NCI-H1105 treated with DMSO at 0.1 percent for 48 hours (cell line): ENCODE results near the gene TAGAP.

ENCODE experiments used
- DNase-seq: peaks from one replicate; lab custom pipeline; 2025; lab: John Stamatoyannopoulos, UW

The TAGAP gene

DNA sequence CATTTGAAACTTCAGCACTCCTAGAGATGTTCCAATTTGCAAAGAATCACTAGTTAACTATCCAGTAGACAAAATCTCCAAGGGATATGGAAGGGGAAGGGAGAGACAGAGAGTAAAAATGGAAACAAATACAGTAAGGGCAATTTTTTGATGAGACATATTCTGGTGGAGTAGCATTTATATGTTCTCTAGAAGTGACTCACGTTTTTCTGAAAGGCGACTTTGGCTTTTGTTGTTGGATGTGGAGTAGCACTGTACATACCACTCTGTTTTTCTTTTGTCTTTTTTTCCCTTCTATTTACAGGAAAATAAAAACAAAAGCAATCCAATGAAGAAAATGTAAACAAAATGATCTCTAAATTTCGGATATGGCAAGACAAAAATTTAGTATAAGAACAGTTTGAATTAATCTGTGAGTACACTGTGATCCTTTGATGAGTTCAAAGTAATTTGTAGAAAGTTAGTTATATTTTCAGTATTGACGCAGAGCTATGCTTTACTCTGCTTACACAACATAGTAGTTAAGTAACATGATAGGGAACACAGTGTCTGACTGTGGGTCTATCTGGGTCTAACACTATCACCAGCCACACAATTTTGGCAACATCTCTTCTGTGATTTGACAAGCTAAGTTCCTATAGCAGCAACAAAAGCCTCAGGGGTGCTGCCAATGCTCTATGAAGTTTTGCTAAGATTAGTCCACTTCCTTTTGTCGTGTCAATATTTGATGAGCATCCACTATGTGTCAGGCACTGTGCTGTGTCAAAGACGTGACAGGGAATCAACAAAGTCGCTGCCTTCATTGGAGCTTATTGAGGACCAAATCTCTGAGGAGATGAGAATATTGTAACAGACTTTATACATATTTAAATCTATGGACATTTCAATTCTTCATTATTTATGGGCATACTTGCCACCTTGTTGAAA lies 27.3 kb upstream of the TAGAP start:
- no peak for DNase-seq

DNA sequence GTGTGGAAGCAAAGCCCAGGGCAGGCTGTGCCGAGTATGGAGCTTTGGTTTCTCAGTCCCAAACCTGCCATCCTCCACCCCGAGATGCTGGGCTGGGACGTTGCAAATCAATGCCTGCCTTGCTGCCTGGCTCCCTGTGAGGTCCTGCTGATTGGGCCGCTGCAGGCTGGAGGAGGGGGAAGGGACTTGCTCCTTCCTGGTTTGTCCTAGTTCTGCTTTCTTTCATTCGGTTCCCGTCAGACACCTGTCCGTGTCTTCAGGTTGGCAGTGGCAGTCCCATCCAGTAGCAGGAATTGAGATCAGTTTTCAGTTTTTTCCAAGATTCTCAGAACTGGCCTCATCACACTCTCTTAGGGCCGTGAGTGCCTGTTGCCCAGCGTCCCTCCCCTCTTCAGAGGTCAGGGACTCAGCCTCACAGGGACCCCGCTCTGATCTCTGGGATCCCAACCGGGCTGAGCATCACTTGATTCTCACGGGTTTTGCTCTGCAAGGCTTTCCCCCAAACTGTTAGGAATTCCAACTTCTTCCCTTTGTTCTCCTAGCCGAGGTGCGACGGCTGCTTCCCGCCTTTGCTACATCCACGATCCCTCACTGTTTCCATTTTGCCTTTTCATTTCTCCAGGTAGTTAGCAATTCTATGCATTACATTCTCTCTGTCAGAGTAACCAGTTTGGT lies 24.2 kb upstream of the TAGAP start:
- no peak for DNase-seq

DNA sequence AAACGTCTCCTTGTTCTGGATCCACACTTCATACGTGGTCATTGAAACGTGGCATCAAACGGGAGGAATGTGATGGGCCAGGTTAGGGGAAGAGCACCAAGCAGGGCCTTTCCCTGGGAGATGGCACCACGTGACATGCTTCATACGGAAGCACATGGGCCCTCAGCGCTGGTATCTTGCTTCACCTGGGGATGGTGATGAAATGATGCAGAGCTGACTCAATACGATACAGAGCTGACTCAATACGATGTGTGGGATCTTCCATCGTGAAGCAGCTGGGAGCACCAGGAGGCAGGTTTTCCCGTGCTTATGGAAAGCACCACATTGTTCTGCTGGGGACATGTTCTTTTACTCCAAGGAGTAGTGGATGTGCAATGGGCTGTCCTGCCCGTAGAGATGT lies 22.5 kb upstream of the TAGAP start:
- DNase-seq: no peak

DNA sequence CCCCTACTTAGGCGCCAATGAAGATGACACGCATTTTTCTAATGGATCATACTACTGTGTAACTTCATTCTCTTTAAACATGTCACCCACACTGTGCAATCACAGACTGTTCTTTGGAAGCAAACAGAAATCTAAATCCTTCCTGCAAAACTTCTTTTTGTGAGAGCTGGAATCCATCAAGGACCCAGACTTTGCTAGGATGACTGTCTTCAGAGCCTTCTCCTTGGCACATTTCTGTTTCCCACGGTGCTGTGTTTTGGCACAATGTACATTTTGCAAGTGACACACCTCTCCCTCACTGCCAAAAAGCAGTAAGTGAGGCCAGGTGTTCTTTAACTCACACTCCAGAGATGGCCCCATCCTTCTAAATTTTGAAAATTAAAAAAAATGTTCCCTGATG lies 21.7 kb upstream of the TAGAP start:
- no peak for DNase-seq

DNA sequence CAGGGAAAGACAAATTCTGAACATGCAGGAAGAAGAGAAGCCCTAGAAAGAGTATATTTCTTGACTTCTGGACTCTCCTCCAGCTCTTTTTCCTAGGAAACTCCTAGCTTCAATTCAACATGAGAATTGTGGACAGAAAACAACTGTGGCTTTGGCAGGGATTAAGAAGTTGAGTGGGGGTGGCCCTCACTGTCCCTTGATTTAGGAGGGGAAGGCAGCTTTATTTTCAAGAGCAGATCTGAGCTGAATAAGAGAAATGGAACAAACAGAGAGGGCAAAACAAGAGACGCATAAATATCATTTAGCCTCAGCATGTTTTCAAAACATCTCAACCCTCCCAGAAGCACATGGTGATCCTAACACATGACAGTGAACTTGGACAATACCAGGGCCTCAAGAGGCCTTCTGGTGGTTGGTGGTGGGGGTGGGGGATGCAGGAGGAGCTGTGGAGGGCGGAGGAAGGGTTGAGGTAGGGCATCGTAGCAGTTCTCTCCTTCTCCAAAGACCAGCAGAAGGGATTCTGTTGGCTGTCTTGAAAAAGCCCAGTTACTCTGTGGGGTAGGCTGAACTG lies 21.1 kb upstream of the TAGAP start:
- no peak for DNase-seq

DNA sequence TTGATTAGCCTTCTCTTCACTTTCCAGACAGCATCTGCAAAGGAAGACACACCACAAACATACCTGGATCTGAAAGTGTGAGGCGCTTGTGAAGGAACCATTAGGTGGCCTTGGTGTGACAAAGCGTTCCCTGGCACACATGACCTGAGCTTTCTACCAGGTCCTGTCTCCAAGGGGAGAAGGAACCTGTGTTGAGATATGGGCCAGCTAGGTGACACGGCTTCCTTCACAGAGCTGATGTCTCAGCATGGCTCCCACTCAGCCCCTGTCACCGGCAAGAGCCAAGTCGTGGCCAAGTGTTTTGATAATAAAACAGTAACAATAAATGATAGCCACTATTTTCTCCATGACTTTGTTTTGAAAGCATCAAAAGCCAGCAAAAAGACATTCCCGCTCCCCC lies 20.3 kb upstream of the TAGAP start:
- DNase-seq: no peak

DNA sequence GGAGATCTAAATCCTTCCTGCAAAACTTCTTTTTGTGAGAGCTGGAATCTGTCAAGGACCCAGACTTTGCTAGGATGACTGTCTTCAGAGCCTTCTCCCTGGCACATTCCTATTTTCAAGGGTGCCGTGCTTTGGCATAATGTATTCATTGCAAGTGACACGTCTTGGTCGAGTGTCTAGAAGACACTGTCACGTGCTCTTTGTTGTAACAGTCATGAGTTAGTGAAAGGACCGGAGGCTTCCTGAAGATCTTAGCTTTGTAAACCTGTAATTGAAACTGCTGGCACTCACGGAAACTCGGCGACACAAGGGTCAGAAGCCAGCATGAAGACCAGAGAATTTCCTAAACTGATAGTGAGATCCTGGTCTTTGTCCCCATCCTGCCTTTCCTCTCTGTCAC lies 19.7 kb upstream of the TAGAP start:
- no peak for DNase-seq

DNA sequence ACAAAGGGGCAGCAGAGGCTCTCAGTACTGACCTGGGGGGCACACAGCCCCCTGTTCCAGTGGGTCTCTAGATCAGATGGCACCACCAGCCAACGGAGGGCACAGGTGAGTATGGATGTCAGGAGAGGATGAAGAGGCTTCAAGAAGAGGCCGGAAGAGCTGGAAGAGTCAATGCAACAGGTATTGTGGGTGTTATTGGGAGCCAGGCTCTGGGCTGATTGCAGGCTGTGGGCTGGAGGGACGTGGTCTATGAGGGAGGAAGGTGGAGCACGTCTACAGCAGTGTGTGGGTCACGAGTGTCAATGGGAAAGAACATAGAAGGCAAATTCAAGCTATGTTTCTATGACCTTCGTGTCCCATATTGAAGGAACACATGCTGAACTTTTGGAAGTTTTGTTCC lies 18.8 kb upstream of the TAGAP start:
- DNase-seq: no peak

DNA sequence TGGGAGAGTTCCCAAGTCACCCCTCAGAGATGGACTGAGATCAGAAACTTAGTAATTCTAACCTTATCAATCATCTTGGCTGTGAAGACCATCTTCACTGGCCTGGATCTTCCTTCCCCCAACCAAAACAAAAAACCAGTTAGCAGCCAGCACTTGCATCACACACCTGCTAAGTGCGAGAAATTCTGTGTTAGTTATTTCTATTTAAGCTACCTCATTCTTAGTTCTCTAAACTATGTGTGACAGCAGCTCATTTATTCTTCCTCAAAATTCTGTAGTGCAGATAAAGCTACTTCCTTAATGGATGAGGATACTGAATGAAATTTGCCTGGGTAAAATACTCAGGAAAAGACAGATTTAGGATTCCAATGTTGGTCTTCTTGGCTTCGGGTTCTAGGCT lies 18.2 kb upstream of the TAGAP start:
- no peak for DNase-seq

DNA sequence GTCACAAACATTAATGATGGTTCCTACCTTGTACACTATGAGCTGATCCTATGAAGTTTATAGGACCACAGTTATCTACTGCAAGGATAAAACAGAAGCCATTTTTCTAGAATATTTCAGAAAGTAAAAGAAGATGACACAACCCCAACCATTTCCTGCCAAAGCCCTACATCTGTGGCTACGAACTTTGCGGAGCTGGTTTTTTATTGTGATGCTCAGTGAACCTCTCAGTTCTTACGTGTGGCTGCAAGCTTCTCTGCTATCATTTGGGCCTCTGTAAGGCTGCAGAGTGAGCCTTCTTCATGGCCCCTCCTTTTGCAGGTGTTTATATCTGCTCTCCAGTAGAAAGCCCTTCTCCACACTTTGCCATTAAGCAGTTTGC lies 17.8 kb upstream of the TAGAP start:
- DNase-seq: no peak

DNA sequence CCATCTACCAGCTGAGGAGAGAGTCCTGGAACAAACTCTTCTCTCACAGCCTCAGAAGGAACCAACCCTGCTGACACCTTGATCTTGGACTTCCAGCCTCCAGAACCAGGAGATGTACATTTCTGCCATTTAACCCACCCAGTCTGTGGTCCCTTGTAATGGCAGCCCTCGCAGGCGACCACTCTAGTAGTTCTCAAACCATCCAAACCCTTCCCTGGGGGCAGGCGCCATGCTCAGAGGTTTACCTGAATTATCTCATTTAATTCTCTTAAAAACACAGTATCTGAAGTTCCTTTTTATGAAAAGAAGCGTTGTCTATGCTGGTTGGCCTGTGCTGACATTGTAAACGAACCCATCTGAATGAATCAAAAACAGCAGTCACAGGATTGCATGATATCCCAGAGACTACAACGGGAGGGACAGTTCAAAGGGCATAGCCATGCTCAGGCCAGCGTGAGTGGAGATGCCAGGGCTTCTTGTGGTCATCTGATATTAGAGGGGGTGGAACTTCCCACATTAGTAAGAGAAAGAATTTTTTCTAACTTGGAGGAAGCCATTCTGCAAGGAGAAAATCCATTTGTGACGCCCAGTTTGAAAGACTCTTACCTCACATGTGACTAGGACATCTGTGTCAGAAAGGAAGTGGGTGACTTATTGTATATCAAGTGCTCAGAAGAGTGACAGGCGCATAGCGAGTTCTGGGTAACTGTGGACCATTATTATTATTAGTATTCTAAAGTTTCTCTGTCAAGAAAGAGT lies 17.2 kb upstream of the TAGAP start:
- no peak for DNase-seq

DNA sequence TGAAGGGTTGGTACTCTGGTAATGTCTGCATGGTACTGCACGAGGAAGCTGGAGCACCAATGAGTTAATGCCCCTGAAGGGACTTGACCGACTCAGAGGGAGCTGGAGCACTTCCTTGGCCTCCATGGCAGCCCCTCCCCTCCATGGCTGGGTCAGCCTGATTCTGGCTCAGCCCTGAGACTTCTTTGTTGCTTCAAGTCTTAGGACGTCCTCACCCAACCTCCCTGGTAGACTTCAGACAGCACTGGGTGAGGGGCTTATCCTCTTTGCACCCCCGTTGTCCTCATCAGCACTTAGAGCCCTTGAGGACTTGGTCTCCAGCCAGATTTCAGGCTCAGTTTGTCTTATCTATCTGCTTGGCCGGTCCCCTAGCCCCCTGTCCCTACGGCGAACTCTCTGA lies 16.4 kb upstream of the TAGAP start:
- no peak for DNase-seq

DNA sequence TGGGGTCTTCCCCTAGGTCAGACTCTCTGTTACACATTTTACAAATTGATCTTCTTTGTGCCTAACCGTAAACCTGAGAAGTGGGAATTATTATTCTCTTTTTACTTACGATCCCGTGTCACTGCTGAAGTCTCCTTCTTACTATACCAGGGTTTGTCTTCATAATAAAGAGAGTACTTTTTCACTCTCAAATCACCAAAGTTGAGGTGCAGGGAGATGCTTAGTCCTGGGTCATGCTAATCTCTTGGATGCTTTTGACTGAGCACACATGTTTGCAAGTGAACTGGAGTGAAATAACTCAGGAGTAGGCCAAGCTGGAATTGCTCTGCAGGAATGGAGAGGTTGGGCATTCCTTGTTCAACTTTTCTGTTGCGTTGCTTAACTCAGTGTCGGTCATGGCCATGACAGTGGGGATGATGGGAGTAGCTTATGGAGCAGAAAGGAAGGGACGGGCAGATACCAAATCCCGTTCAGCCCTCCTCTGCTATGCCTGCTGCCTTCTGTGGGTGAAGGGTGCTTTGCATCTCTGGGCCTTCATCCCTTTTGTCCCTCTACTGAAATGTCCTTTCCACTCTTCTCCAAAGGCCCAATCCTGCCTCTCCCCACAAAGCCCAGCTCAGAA lies 15.2 kb upstream of the TAGAP start:
- no peak for DNase-seq

DNA sequence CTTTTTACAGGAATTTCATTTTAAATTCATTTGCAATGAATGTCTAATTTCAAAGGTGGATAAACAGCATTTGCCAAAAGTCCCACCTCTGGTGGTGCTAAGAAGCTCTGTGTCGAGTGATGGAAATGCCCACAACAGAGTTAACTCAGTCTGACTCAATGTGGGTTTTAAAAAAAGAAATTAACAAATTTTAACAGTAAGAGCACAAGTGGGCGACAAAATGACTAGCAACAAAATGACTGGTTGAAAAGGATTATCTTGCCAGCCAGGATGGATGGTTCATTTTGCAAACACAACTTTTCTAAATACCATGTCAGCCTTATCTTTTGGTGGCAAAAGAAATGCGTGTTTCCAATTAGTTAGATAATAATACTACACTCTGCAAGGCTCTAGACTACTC lies 14.3 kb upstream of the TAGAP start:
- DNase-seq: no peak

DNA sequence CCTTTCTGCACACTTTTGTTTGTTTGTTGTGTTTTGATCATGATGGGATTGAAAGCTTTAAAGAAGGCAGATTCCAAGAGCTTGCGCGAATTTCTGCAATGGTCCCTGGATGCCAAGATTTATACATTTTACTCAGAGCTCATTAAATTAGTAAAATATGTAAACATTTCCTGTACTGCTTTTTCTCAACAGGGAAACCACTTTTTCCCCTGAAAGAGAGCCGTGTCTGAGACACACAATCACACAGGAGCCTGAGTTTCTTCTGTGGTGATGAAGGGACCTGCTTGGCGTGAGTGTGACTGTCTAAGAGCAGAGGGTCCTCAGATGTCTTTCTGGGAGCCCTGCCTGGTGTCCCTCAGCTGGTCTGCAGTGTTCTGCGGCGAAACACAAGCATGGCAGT lies 12.1 kb upstream of the TAGAP start:
- no peak for DNase-seq

DNA sequence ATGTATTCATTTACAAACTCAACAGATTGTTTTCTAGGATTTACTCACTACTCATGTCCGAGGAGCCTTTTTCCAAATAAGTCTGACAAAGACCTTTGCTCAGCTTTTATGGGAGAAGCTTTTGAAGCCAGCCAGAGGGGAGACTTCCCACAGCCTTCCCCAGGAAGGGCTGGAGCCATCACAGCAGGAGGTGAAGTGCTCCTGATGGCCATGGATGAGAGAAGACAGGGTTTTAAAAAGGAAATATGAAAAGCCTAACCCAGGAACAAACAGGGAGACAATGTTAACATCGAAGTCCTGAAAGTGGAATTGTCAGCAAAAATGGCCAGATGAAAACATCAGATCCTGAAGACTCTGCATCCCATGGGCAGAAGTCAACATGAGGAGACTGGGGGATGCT lies 11.6 kb upstream of the TAGAP start:
- DNase-seq: no peak

DNA sequence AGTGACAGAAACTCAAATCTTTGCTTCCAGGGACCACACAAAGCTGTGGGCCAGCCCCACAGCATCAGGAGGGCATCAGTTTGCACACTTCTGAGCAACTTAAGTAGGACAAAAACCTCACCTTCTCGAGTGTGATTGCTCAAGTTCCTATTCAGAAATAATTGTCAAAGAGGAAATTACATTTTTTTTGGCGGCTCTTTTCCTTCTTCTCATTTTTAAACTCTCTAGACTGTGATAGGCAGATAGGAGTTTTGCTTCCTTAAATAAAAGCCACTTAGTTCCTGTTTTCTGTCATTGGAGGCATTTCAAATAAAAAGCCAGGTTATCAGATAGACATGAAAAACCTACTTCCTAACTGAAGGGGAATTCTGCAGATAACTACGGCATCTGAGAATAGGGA lies 11.2 kb upstream of the TAGAP start:
- DNase-seq: no peak

DNA sequence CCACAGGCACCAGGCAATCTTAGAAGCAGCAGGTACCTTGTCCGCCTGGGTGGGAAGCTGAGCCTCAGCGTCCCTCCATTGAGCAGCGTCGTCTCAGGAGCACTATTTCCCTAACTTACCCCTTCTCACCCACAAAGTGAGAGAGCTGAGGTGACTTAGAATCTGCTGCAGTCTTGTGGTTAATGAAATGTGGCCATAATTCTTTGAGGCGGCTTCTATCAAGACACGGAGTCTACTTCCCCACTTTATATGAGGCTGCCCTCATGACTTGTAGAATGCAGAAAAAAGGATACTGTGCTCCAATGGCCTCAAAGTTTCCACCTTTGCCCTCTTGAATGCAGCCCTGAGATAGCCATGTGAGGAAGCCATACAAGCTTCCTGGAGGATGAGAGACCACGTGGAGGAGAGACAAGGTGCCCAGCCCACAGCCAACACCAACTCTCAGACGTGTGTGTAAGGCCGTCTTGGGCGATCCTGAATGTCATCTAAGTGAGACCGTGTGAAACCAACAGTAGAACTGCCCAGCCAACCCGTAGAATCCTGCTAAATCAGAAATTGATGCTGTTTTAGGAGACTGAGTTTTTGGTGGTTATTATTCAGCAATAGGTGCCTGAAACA lies 9.1 kb upstream of the TAGAP start:
- DNase-seq: no peak

DNA sequence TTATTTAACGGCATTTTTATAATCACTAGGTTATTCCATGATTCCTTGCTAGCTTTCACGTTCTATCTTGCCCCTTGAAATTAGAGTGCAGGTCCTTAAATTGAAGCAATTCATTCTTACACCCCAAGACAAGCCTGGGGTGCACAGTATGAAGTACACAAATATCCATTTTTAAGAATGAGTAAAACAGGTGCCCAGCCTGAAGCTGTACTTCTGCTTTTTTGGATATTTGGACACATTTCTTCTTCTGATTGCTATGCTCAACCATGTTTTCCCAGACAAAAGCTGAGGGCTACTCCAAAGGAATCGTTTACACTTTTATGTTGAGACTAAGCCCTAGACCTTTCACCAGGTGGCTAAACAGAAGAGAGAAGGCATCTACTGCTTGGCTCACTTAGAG lies 7.9 kb upstream of the TAGAP start:
- no peak for DNase-seq

DNA sequence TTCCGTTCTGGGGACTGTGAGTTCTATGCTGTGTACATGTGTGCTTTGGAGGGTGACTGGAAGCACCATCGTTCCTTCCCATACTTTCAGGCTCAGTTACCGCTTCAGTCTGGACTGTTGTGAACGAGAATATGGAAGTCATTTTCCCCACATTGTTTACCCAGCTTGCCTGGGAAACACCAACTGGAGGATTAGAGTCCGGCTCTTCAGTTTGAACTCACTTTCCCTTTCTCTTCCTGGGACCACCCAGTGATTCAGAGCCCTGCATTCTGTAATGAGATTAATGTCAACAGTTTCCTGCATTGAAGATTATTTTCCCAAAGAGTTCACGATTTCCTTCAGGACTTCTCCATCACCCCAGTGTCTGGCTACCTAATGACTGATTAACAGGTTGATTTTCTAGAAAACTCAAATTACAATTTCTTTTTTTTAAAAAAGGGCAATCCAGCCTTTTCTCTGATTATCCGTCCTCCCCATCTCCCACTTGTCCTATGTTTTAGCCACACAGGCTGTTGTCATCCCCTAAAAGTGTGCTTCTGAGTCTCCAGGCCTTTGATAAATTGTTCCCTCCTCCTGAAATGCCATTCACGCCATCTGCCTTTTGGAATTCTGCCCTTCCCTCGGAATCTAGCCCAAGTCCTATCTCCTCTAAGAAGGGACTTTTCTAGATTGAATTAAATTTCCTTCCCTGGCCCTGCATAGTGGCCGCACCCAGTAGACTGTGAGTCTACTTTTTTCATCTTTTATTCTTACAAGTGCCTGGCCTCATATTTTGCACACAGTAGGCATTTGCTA lies 3.3 kb upstream of the TAGAP start:
- no peak for DNase-seq

DNA sequence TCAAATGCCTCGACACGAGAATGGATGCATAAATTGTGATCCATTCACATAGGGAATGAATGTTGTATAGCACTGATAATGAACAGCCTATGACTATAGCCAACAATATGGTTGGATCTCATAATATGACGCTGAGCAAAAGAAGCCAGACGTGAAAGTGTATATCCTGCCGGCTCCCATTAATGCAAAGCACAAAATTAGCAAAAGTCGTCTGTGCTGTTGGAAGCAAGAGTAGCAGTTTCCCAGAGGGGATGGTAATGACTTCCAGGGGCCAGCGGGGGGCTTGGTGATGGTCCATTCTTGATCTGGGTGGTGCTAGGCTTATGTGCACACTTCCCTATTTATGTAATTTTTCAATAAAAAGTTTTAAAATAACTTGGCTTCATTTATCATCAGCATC lies 1.0 kb upstream of the TAGAP start:
- DNase-seq: no peak
